ENCODE results near the gene INHBE. TPM values are rescaled to one million over a fixed set of nuclear protein-coding genes. Genes with fewer than 3 reads are reported as not detected.
A peak's percentile ranks its signal among the peaks of the same experiment; 100 is the strongest.
"Not testable (repeated sequence)": the region's sequence is repeated elsewhere in the genome, so short reads cannot be mapped to it uniquely, and the experiment has no call there.

Gene INHBE
- total RNA-seq, 1 experiment from 2014 or later: 16.1 TPM

DNA sequence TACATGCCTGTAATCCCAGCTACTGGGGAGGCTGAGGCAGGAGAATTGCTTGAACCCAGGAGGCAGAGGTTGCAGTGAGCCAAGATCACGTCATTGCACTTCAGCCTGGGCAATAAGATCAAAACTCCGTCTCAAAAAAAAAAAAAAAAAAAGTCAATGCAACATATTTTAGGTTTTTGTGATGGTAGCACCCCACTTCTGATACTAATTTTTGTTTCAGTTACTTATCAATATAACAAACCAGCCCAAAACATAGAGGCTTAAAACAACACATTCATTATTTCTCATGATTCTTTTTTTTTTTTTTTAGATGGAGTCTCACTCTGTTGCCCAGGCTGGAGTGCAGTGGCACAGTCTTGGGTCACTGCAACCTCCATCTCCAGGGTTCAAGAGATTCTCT, 13.7 kb upstream of the INHBE start:
- DNase-seq (ENCODE audit: low spot score): not testable (repeated sequence)

DNA sequence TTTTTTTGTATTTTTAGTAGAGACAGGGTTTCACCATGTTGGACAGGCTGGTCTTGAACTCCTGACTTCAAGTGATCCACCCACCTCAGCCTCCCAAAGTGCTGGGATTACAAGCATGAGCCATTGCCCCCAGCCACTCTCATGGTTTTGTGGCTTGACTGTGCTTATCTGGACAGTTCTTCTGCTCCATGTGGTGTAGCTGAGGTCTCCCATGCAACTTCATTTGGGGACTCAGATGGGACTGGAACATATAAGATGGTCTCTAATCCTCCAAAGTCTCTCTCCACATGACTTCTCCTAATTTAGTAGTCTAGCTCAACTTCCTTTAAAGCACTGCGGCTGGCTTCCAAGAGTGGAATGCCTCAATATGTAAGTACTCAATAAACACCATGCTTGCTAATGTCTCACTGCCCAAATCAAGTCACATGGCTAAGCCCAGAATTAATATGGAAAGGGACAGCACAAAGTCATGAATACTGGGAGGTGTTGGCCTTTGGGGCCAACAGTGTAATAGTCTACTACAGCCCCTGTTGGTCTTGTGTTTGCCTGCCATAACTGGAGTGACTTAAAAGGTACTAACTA, 13.2 kb upstream of the INHBE start:
- DNase-seq (ENCODE audit: low spot score): no peak

DNA sequence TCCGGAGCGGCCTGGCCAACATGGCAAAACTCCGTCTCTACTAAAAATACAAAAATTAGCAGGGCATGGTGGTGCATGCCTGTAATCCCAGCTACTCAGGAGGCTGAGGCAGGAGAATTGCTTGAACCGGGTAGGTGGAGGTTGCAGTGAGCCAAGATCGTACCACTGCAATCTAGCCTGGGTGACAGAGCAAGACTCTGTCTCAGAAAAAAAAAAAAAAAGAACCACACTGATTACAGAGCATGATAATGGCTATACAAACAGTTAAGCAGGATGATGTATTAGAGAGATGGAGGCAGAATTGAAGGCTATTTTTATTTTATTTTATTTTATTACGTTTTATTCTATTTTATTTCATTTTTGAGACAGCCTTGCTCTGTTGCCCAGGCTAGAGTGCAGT, 10.8 kb upstream of the INHBE start:
- DNase-seq (ENCODE audit: low spot score): not testable (repeated sequence)

DNA sequence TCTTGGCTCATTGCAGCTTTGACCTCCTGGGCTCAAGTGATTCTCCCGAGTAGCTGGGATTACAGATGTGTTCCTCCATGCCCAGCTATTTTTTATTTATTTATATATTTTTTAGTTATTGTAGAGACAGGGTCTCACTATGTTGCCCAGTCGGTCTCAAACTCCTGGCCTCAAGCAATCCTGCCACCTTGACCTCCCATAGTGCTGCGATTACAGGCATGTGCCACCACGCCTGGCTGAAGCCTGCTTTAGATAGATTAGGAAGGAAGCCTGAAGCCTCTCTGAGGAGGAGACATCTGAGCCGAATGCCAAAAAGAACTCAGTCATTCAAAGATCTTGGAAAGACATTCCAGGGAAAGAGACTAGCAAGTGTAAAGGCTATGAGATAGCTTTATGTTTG, 10.4 kb upstream of the INHBE start:
- DNase-seq (ENCODE audit: low spot score): no peak

DNA sequence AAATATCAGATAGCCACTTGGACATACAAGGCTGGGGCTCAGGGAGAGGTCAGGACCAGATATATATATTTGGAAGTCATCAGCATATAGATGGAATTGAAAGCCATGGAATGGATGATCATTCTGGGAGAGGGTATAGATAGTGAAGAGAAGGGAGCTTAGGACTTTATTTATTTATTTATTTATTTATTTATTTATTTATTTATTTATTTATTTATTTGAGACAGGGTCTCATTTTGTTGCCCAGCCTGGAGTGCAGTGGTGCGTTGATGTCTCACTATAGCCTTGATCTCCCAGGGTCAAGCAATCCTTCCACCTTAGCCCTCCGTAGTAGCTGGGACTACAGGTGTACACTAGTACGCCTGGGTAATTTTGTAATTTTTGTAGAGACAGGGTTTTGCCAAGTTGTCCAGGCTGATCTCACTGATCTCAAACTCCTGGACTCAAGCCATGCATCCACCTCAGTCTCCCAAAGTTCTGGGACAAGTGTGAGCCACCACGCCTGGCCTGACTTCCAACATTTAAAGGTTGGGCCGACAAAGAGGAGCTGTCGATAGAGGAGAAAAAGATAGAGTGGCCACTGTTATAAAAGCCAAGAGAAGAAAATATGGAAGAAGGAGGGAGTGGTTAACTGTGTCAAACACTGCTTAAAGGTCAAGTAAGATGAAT, 8.7 kb upstream of the INHBE start:
- DNase-seq (ENCODE audit: low spot score): no peak

- DNase-seq (ENCODE audit: low spot score): no peak
Measured at GRCh38 chr12:57448669-57449068, 6.4 kb upstream of the INHBE start.

DNA sequence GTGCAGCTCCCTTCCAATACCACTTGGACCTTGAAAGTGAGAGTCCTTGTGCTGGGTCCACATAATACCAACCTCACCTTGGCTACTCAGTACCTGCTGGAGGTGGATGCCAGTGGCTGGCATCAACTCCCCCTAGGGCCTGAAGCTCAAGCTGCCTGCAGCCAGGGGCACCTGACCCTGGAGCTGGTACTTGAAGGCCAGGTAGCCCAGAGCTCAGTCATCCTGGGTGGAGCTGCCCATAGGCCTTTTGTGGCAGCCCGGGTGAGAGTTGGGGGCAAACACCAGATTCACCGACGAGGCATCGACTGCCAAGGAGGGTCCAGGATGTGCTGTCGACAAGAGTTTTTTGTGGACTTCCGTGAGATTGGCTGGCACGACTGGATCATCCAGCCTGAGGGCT, 5.7 kb upstream of the INHBE start:
- no peak for DNase-seq (ENCODE audit: low spot score)

DNA sequence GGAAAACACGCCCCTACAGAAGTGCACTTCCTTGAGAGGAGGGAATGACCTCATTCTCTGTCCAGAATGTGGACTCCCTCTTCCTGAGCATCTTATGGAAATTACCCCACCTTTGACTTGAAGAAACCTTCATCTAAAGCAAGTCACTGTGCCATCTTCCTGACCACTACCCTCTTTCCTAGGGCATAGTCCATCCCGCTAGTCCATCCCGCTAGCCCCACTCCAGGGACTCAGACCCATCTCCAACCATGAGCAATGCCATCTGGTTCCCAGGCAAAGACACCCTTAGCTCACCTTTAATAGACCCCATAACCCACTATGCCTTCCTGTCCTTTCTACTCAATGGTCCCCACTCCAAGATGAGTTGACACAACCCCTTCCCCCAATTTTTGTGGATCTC, 5.0 kb upstream of the INHBE start:
- no peak for DNase-seq (ENCODE audit: low spot score)

DNA sequence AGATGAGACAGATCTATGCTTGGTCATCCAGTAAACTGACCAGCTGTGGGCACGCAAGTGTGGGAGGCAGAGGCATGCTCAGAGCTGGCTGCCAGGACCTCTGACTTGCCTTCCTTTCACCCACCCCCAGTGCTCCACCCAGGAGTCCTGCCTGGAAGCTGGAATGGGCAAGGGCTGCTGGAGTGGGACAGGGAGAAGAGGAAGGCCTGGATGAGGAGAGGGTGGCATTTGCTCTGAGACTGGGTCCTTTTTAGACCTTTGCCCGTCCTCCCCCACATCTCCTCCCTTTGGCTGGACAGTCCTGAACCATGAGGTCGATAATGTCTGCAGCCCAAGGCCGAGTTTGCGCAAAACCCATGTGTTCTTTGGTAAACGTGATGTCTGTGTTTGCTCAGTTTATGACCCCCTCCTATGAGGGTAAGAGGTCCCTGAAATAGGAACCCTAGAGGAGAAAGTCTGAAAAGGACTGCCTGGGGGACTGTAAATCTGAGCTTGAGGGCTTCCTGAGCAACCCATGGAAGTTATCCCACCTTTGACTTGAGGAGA, 3.8 kb upstream of the INHBE start:
- DNase-seq (ENCODE audit: low spot score): no peak

- peak; percentile 62 for DNase-seq (ENCODE audit: low spot score)
Measured at GRCh38 chr12:57452181-57452936, 2.7 kb upstream of the INHBE start.

GRCh38 chr12:57452937-57453509, 2.1 kb upstream of the INHBE start:
- peak; percentile 75 for DNase-seq (ENCODE audit: low spot score)

DNA sequence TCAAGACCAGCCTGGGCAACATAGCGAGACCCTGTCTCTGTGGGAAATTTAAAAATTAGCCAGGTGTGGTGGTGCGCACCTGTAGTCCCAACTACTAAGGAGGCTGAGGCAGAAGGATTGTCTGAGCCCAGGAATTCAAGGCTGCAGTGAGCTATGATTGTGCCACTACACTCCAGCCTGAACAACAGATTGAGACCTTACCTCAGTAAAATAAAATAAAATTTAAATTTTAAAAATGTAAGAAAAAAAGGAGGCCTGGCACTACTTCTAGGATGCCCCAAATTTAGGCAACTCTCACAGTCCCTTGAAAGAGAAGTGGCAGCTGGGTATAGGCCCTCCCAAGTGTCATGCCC, 918 bp upstream of the INHBE start:
- DNase-seq (ENCODE audit: low spot score): no peak

DNA sequence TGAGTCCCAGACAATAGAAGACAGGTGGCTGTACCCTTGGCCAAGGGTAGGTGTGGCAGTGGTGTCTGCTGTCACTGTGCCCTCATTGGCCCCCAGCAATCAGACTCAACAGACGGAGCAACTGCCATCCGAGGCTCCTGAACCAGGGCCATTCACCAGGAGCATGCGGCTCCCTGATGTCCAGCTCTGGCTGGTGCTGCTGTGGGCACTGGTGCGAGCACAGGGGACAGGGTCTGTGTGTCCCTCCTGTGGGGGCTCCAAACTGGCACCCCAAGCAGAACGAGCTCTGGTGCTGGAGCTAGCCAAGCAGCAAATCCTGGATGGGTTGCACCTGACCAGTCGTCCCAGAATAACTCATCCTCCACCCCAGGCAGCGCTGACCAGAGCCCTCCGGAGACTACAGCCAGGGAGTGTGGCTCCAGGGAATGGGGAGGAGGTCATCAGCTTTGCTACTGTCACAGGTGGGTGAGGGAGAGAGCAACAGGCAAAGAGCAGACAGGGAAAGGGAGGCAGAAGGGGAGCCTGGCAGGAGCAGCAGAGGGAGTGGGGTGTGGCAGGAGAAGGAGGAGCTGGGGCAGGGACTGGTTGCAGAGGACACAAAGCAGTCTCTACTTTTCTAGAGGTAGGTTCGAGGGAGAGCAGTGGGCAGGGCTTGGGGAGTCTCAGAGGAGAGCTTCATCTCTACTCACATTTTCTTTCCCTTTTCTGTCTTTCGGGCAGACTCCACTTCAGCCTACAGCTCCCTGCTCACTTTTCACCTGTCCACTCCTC, 452 bp downstream of the INHBE start:
- no peak for DNase-seq (ENCODE audit: low spot score)

DNA sequence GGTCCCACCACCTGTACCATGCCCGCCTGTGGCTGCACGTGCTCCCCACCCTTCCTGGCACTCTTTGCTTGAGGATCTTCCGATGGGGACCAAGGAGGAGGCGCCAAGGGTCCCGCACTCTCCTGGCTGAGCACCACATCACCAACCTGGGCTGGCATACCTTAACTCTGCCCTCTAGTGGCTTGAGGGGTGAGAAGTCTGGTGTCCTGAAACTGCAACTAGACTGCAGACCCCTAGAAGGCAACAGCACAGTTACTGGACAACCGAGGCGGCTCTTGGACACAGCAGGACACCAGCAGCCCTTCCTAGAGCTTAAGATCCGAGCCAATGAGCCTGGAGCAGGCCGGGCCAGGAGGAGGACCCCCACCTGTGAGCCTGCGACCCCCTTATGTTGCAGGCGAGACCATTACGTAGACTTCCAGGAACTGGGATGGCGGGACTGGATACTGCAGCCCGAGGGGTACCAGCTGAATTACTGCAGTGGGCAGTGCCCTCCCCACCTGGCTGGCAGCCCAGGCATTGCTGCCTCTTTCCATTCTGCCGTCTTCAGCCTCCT, 1.1 kb downstream of the INHBE start:
- DNase-seq (ENCODE audit: low spot score): peak; percentile 77

DNA sequence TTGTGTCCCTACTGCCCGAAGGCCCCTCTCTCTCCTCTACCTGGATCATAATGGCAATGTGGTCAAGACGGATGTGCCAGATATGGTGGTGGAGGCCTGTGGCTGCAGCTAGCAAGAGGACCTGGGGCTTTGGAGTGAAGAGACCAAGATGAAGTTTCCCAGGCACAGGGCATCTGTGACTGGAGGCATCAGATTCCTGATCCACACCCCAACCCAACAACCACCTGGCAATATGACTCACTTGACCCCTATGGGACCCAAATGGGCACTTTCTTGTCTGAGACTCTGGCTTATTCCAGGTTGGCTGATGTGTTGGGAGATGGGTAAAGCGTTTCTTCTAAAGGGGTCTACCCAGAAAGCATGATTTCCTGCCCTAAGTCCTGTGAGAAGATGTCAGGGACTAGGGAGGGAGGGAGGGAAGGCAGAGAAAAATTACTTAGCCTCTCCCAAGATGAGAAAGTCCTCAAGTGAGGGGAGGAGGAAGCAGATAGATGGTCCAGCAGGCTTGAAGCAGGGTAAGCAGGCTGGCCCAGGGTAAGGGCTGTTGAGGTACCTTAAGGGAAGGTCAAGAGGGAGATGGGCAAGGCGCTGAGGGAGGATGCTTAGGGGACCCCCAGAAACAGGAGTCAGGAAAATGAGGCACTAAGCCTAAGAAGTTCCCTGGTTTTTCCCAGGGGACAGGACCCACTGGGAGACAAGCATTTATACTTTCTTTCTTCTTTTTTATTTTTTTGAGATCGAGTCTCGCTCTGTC, 1.8 kb downstream of the INHBE start:
- DNase-seq (ENCODE audit: low spot score): no peak

GRCh38 chr12:57458665-57459054, 3.6 kb downstream of the INHBE start:
- DNase-seq (ENCODE audit: low spot score): no peak

DNA sequence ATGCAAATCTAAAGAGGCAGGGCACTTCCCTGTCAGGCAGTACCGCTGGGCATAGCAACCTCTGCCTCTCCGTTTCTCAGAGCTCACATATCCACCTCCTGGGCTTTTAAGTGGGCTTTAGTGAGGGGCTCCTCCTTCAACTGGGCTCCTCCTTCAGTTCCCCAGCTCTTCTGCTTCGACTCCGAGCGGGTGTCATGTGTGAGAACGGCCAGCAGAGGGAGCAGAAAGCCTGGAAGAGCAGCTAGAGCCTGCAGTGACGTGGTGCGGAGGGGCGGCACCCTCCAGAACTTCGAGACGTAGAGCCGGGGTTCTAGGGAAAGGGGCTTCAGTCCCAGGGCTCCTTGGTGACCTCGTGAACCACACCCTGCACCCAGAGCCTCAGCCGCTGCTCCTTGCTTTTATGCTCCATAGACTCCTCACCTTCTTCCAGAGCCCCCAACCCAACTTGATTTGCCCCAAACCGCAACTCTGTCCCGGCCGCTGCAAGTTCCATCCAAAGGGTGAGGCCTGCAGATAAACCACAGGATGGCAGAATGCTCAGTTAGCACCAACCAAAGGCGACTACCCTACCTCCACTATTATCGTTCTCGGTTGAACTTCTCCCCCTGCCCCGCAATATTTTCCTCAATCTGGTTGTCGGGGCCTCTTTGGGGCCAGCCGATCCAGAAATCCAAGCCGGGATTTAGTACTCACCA, 4.1 kb downstream of the INHBE start:
- peak; percentile 97 for DNase-seq (ENCODE audit: low spot score)

- DNase-seq (ENCODE audit: low spot score): no peak
Measured at GRCh38 chr12:57459750-57460467, 4.8 kb downstream of the INHBE start, which contains the start of gene GLI1. Gene GLI1, plus strand, starts transcription at chr12:57459785. Its CDS starts 3,907 bp downstream, at chr12:57463692.

DNA sequence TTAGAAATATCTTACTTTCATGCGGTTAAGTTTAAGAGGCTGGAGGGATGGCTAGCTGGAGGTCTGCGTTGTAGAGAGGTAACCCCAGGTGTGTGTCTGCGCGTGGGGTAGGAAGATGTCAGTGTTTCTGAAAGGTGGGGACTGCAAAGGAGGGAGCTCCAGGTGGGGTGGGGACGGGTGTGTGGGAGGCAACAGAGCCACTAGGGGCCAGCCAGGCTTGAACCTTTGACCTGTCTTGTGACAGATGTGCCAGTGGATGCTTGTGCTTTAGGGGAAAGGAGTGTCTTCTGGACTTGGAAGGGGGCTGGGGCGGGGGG, 5.3 kb downstream of the INHBE start:
- DNase-seq (ENCODE audit: low spot score): no peak
